GM12878 (cell line): Measurements from ENCODE around the gene PEMT. TPM values are rescaled to one million over a fixed set of nuclear protein-coding genes. Genes with fewer than 3 reads are reported as not detected.

Source experiments
- ATAC-seq: fragments of 200-7000 bp; cut with Tn5 transposase; 3 replicates; pipeline ENCODE4 v1.9.1; 2020; ENCODE audit warnings: mild to moderate bottlenecking, moderate library complexity
- BruUV-seq: library from RNA; stranded (reverse); fragments of 400-500 nt; replicated peaks from 2 replicates; lab custom pipeline; 2021; lab: Mats Ljungman, UMichigan
- CTCF ChIA-PET: fragments of 300-600 bp; sonication (Branson Sonifier 250); formaldehyde crosslinking; extraction: SDS; loops from one replicate; lab custom pipeline; 2021; ENCODE audit warnings: inconsistent platforms; lab: Yijun Ruan, JAX
- POLR2A ChIA-PET: fragments of 350-600 bp; formaldehyde crosslinking; extraction: SDS; loops from one replicate; lab custom pipeline; 2021; ENCODE audit warnings: inconsistent platforms; lab: Charles Lee
- RAD21 ChIA-PET: fragments of 300-600 bp; sonication (Branson Sonifier 250); formaldehyde crosslinking; loops from one replicate; lab custom pipeline; 2023; ENCODE audit warnings: antibody characterized with exemption; ENCODE audit not compliant: unreplicated experiment; lab: Charles Lee
- SMC1A ChIA-PET: fragments of 300-600 bp; sonication (Branson Sonifier 250); formaldehyde crosslinking; loops from one replicate; lab custom pipeline; 2023; ENCODE audit not compliant: unreplicated experiment, uncharacterized antibody; lab: Charles Lee
- DNase-seq: peaks from one replicate; pipeline ENCODE4 v3.0.0-alpha.2; 2011; ENCODE audit warnings: low read depth, low spot score
- FAIRE-seq: peaks from 3 replicates; lab custom pipeline; 2011; peaks lifted over from hg19 to GRCh38; lab: Jason Lieb, UNC
- H2AFZ ChIP-seq: 2 replicates; pipeline ENCODE4 v1.6.0; 2011; ENCODE audit warnings: low read depth, low read length, control low read depth; ENCODE audit not compliant: control insufficient read depth
- H3K27ac ChIP-seq: 2 replicates; pipeline ENCODE4 v1.5.1; 2011; ENCODE audit warnings: control low read depth; ENCODE audit not compliant: control insufficient read depth, insufficient read depth
- H3K27me3 ChIP-seq, 2 experiments: replicated peaks in 1 of 2; 2 replicates each; pipeline versions ENCODE4 v1.6.0 to v1.6.1; 2011; ENCODE audit warnings: low read length in 1 of 2; ENCODE audit not compliant: control insufficient read depth in 2 of 2, insufficient read depth in 2 of 2
- H3K36me3 ChIP-seq, 2 experiments: 2 replicates each; pipeline ENCODE4 v1.5.1; 2011; ENCODE audit warnings: low read length in 1 of 2; ENCODE audit not compliant: control insufficient read depth in 2 of 2, insufficient read depth in 2 of 2
- H3K4me1 ChIP-seq: 2 replicates; pipeline ENCODE4 v1.6.1; 2011; ENCODE audit warnings: mild to moderate bottlenecking, low read length, moderate library complexity, mixed read lengths; ENCODE audit not compliant: control insufficient read depth, insufficient read depth
- H3K4me2 ChIP-seq: 2 replicates; pipeline ENCODE4 v1.6.0; 2011; ENCODE audit warnings: control low read depth; ENCODE audit not compliant: control insufficient read depth, insufficient read depth
- H3K4me3 ChIP-seq: fragments of 200-600 bp; sonication (generic); 2 replicates; pipeline ENCODE4 v1.5.1; 2016
- H3K79me2 ChIP-seq: 2 replicates; pipeline ENCODE4 v1.6.0; 2011; ENCODE audit warnings: low read length; ENCODE audit not compliant: control insufficient read depth, insufficient read depth
- H3K9ac ChIP-seq: 2 replicates; pipeline ENCODE4 v1.8.0; 2011; ENCODE audit warnings: low read length, control low read depth, mixed read lengths; ENCODE audit not compliant: control insufficient read depth, insufficient read depth
- H3K9me3 ChIP-seq: replicated peaks from 3 replicates; pipeline ENCODE4 v1.5.1; 2011; ENCODE audit warnings: mild to moderate bottlenecking, low read length; ENCODE audit not compliant: control insufficient read depth, insufficient read depth
- H4K20me1 ChIP-seq: 2 replicates; pipeline ENCODE4 v1.6.0; 2011; ENCODE audit not compliant: control insufficient read depth, insufficient read depth
- ESRRA ChIP-seq: IDR thresholded peaks from 2 replicates; pipeline ENCODE4 v1.6.1; 2012; ENCODE audit warnings: mild to moderate bottlenecking, low read length, improper control_type of control experiment
- HCFC1 ChIP-seq: fragments of 150-350 bp; IDR thresholded peaks from 2 replicates; pipeline ENCODE4 v1.6.1; 2014; ENCODE audit warnings: low read length
- HDGF ChIP-seq: fragments of 450-650 bp; IDR thresholded peaks from 2 replicates; pipeline ENCODE4 v1.6.1; 2016; ENCODE audit warnings: antibody characterized with exemption
- MEF2A ChIP-seq: IDR thresholded peaks from 2 replicates; pipeline ENCODE4 v1.6.1; 2011; ENCODE audit warnings: low read depth, mild to moderate bottlenecking, low read length, moderate library complexity; ENCODE audit not compliant: insufficient read depth
- PAX8 ChIP-seq: fragments of 450-650 bp; IDR thresholded peaks from 2 replicates; pipeline ENCODE4 v1.6.1; 2017; ENCODE audit warnings: mild to moderate bottlenecking, moderate library complexity
- POLR2AphosphoS2 ChIP-seq: IDR thresholded peaks from 2 replicates; pipeline ENCODE4 v1.6.1; 2011; ENCODE audit warnings: low read depth, mild to moderate bottlenecking, low read length, improper control_type of control experiment, moderate library complexity
- POLR2AphosphoS5 ChIP-seq: IDR thresholded peaks from 2 replicates; pipeline ENCODE4 v1.6.1; 2011; ENCODE audit warnings: mild to moderate bottlenecking, low read length, inconsistent platforms
- RAD21 ChIP-seq: IDR thresholded peaks from 2 replicates; pipeline ENCODE4 v1.6.1; 2011; ENCODE audit warnings: mild to moderate bottlenecking, low read depth, low read length, moderate library complexity; ENCODE audit not compliant: insufficient read depth
- RAD51 ChIP-seq: fragments of 450-650 bp; IDR thresholded peaks from 2 replicates; pipeline ENCODE4 v1.6.1; 2016; ENCODE audit warnings: moderate library complexity, mild to moderate bottlenecking, inconsistent platforms
- RCOR1 ChIP-seq: conservative IDR thresholded peaks from 2 replicates; pipeline ENCODE4 v1.6.1; 2012; ENCODE audit warnings: low read depth, low read length, improper control_type of control experiment
- RFX5 ChIP-seq: IDR thresholded peaks from 2 replicates; pipeline ENCODE4 v1.6.1; 2011; ENCODE audit warnings: low read depth, low read length, improper control_type of control experiment
- ZNF207 ChIP-seq: fragments of 450-650 bp; IDR thresholded peaks from 2 replicates; pipeline ENCODE4 v1.6.1; 2014; ENCODE audit warnings: antibody characterized with exemption, mild to moderate bottlenecking, borderline replicate concordance
- ZNF384 ChIP-seq: IDR thresholded peaks from 2 replicates; pipeline ENCODE4 v1.6.1; 2012; ENCODE audit warnings: low read depth, mild to moderate bottlenecking, low read length, improper control_type of control experiment, borderline replicate concordance
- WGBS: methylation state at CpG from one replicate; pipeline ENCODE4 v1.1.6; 2016; ENCODE audit warnings: low lambda C conversion rate; ENCODE audit not compliant: insufficient replicate concordance, insufficient coverage; ENCODE audit errors: missing lambda C conversion rate; 5-methylcytosine and 5-hydroxymethylcytosine counted together
- in situ Hi-C: fragments of 300-500 bp; cut with MboI; formaldehyde crosslinking; loops from 9 replicates; pipeline ENCODE4 v1.14.3; 2018; ENCODE audit warnings: mixed read lengths
- intact Hi-C: fragments of 100-400 bp; cut with micrococcal nuclease; formaldehyde crosslinking; loops from one replicate; pipeline ENCODE4 v1.14.2; 2022; ENCODE audit not compliant: unreplicated experiment
- polyA plus RNA-seq, 11 experiments: library from polyadenylated mRNA; depleted of rRNA in 4 of 11; unstranded in 6 of 11; stranded (reverse) in 5 of 11; fragments of >200 nt; fragmentation: Nextera tagmentation in 4 of 11; fragmentation: Illumina TruSeq in 1 of 11; extraction: Ambion mirVana in 4 of 11; extraction: Trizol in 1 of 11; gene quantifications; 1 replicate in 1 of 11; 2 replicates in 10 of 11; pipeline versions ENCODE4 v1.2.1 to v1.2.3, GENCODE V29; 2011 to 2016; ENCODE audit warnings: inconsistent platforms in 2 of 11, missing spikeins in 2 of 11, low read depth in 1 of 11
- total RNA-seq, 4 experiments: library from RNA; depleted of rRNA in 3 of 4; stranded (reverse); fragments of >200 nt in 3 of 4; fragmentation: Illumina TruSeq in 1 of 4; extraction: Trizol in 1 of 4; gene quantifications; 2 replicates each; pipeline versions ENCODE4 v1.2.1 to v1.2.3, GENCODE V29; 2013 to 2021
- TF ChIP-seq, protein P1 (sequence below): fragments of 450-650 bp; IDR thresholded peaks from 2 replicates; pipeline ENCODE4 v1.6.1; 2017; ENCODE audit warnings: mild to moderate bottlenecking, moderate library complexity
- TF ChIP-seq, protein P2 (sequence below): fragments of 450-650 bp; formaldehyde crosslinking; IDR thresholded peaks from 2 replicates; pipeline ENCODE4 v1.4.0; 2022; ENCODE audit warnings: mild to moderate bottlenecking, moderate library complexity
- TF ChIP-seq, protein P3 (sequence below): fragments of 150-350 bp; IDR thresholded peaks from 2 replicates; pipeline ENCODE4 v1.6.1; 2016; ENCODE audit warnings: low read depth, low read length

The PEMT gene
- total and polyA plus RNA-seq, 10 of the 15 experiments (the other 5 are each of a cell fraction or from before 2014, with no cell fraction given) = 2.8 to 44.7 (median 25.4) TPM

DNA sequence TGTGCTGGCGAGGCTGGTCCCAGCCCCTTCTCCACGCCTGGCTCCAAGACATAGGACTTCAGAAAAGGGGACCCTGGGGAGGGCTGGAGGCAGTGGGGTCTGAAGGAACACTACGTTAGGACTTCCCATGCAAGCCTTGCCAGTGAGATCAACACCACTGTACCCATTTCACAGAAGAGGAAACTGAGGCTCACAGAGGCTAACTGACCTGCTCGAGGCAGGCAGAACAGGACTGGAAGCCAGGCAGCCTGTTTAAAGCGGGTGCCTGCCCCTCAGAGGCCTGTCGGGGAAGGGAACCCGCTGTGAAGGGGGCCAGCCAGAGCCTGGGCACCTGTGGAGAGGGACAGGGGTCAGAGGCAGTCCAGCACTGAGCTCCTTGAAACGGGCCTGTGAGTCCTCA lies 32.3 kb downstream of the PEMT start:
- in situ Hi-C loops = no loop called here
- SMC1A ChIA-PET = no interaction called here
- no TSS peak for BruUV-seq
- Histone ChIP-seq H3K4me3 (no peak overlapping the region), H3K27ac (no peak overlapping the region), H3K4me2 (no peak overlapping the region), H3K27me3 (no peaks in the 10 kb centered on the region), H2AFZ (no peak overlapping the region), H3K79me2 (no peaks in the 10 kb centered on the region), H3K9me3 (no peaks in the 10 kb centered on the region), H3K4me1 (no peaks in the 10 kb centered on the region), H3K36me3 (no peaks in the 10 kb centered on the region; a peak in 1 of 4 replicates), H3K9ac (no peak overlapping the region), H4K20me1 (no peaks in the 10 kb centered on the region)
- no peak for DNase-seq
- intact Hi-C loops = no loop called here
- 51% methylated on average over 8 of the region's 8 CpGs for WGBS
- TF ChIP-seq RCOR1 (no peak), PAX8 (no peak), RAD21 (no peak), RAD51 (no peak), ZNF207 (no peak), ZNF384 (no peak), POLR2AphosphoS5 (no peak), MEF2A (no peak), HDGF (no peak), ESRRA (no peak), RFX5 (no peak), POLR2AphosphoS2 (no peak), HCFC1 (no peak)
- TF ChIP-seq, protein P1, sequence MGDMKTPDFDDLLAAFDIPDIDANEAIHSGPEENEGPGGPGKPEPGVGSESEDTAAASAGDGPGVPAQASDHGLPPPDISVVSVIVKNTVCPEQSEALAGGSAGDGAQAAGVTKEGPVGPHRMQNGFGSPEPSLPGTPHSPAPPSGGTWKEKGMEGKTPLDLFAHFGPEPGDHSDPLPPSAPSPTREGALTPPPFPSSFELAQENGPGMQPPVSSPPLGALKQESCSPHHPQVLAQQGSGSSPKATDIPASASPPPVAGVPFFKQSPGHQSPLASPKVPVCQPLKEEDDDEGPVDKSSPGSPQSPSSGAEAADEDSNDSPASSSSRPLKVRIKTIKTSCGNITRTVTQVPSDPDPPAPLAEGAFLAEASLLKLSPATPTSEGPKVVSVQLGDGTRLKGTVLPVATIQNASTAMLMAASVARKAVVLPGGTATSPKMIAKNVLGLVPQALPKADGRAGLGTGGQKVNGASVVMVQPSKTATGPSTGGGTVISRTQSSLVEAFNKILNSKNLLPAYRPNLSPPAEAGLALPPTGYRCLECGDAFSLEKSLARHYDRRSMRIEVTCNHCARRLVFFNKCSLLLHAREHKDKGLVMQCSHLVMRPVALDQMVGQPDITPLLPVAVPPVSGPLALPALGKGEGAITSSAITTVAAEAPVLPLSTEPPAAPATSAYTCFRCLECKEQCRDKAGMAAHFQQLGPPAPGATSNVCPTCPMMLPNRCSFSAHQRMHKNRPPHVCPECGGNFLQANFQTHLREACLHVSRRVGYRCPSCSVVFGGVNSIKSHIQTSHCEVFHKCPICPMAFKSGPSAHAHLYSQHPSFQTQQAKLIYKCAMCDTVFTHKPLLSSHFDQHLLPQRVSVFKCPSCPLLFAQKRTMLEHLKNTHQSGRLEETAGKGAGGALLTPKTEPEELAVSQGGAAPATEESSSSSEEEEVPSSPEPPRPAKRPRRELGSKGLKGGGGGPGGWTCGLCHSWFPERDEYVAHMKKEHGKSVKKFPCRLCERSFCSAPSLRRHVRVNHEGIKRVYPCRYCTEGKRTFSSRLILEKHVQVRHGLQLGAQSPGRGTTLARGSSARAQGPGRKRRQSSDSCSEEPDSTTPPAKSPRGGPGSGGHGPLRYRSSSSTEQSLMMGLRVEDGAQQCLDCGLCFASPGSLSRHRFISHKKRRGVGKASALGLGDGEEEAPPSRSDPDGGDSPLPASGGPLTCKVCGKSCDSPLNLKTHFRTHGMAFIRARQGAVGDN = no peak
- TF ChIP-seq, protein P2, sequence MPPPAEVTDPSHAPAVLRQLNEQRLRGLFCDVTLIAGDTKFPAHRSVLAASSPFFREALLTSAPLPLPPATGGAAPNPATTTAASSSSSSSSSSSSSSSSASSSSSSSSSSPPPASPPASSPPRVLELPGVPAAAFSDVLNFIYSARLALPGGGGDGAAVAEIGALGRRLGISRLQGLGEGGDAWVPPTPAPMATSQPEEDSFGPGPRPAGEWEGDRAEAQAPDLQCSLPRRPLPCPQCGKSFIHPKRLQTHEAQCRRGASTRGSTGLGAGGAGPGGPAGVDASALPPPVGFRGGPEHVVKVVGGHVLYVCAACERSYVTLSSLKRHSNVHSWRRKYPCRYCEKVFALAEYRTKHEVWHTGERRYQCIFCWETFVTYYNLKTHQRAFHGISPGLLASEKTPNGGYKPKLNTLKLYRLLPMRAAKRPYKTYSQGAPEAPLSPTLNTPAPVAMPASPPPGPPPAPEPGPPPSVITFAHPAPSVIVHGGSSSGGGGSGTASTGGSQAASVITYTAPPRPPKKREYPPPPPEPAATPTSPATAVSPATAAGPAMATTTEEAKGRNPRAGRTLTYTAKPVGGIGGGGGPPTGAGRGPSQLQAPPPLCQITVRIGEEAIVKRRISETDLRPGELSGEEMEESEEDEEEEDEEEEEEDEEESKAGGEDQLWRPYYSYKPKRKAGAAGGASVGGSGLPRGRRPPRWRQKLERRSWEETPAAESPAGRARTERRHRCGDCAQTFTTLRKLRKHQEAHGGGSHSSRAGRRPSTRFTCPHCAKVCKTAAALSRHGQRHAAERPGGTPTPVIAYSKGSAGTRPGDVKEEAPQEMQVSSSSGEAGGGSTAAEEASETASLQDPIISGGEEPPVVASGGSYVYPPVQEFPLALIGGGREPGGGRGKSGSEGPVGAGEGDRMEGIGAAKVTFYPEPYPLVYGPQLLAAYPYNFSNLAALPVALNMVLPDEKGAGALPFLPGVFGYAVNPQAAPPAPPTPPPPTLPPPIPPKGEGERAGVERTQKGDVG = no peak
- TF ChIP-seq, protein P3, sequence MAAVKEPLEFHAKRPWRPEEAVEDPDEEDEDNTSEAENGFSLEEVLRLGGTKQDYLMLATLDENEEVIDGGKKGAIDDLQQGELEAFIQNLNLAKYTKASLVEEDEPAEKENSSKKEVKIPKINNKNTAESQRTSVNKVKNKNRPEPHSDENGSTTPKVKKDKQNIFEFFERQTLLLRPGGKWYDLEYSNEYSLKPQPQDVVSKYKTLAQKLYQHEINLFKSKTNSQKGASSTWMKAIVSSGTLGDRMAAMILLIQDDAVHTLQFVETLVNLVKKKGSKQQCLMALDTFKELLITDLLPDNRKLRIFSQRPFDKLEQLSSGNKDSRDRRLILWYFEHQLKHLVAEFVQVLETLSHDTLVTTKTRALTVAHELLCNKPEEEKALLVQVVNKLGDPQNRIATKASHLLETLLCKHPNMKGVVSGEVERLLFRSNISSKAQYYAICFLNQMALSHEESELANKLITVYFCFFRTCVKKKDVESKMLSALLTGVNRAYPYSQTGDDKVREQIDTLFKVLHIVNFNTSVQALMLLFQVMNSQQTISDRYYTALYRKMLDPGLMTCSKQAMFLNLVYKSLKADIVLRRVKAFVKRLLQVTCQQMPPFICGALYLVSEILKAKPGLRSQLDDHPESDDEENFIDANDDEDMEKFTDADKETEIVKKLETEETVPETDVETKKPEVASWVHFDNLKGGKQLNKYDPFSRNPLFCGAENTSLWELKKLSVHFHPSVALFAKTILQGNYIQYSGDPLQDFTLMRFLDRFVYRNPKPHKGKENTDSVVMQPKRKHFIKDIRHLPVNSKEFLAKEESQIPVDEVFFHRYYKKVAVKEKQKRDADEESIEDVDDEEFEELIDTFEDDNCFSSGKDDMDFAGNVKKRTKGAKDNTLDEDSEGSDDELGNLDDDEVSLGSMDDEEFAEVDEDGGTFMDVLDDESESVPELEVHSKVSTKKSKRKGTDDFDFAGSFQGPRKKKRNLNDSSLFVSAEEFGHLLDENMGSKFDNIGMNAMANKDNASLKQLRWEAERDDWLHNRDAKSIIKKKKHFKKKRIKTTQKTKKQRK = no peak
- no peak for FAIRE-seq
- CTCF ChIA-PET = no interaction called here
- RAD21 ChIA-PET = no interaction called here
- POLR2A ChIA-PET = no interaction called here
- ATAC-seq = no peak
